Measurements from ENCODE around the gene PLCB3.
A peak's percentile ranks its signal among the peaks of the same experiment; 100 is the strongest.

The PLCB3 gene

DNA sequence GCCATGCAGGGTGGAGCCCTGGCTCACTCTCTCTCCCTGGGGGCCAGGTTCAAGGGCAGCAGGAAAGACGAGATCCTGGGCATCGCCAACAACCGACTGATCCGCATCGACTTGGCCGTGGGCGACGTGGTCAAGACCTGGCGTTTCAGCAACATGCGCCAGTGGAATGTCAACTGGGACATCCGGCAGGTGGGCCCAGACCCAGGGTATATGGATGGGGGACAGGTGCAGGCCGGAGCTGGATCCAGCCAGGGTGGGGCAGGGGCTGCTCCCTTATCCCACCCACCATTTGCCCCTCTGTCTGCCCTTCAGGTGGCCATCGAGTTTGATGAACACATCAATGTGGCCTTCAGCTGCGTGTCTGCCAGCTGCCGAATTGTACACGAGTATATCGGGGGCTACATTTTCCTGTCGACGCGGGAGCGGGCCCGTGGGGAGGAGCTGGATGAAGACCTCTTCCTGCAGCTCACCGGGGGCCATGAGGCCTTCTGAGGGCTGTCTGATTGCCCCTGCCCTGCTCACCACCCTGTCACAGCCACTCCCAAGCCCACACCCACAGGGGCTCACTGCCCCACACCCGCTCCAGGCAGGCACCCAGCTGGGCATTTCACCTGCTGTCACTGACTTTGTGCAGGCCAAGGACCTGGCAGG is 28.2 kb upstream of the PLCB3 start:
- no peak for DNase-seq

- DNase-seq = no peak
These were observed 27.0 kb upstream of the PLCB3 start for GRCh38 chr11:64224151-64224890.

DNA sequence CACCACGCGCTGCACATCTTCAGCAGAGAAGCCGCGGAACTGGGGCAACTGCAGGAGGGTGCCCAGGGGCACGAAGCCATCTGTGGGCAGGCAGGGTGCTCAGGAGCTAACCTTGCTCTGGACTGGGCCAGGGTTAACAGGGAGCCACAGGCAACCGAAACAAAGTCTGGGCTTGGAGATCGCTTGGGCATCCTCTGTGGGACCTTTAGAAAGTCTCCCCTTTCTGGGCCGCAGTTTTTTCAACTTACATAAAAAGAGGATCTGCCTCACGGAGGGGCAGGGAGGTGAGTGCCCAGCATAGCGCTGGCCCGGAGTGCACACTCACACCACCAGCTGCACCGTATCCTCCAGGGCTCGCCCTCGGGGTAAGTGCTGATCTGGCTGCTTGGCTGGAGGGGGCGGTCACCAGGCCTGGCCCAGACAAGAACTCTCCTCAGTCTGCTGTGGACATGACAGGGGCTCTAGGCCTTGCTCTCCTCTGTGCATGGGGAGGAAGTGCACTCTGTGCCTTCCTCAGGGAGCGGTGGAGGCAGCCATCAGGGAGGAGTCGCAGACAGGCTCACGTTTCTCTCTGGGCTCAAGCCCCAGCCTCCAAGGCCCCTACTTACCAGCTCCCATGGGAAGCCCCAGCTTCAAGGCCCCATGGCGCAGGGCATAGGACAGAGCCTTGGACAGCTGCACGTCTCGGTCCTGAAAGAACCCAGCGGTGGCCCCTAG is 26.3 kb upstream of the PLCB3 start:
- DNase-seq = no peak

DNA sequence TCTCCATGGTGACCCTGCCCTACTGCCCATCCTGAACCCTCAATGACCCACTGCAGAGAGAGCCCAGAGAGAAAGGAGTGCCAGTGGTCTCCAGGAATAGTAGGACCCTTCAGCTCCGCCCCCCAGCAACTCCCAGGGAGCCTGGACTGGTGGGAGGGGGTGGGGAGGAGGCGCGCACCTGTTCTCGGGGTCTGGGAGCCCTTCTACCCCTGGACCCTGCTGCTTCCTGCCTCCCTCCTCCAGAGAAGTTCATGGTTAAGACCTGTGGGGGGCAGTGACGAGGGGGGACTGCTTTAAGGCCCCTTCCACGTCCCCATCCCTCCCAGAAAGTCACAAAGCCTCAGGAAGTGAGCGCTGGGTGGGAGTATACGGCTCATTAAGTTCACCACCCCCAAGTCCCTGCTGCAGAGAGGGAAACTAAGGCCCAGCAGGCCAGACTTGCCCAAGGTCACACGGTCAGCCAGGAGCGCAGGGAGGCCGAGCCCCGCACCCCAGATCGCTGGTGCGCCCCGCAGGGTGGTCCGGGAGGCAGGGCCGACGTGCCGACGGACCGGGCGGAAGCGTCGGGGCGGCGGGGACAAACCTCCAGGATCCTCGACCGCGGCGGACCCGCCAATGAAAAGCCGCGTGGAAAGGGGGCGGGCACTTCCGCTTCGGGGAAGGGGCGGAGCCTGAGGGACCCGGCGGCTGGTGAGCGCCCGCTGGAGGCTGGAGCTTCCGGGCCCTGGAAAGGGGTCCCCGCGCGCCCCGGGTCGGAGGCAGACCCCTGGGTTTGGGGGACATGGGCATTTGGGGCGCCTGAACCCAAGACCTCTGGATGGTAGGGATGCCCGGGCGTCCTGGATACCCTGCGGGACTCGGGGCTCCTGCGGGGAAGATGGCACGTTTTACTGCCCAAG is 25.5 kb upstream of the PLCB3 start, which contains the start of the genes NUDT22 and TRPT1:
Gene NUDT22, plus strand, starts transcription at position 667 of the 899 bp plus-strand sequence. CDS start 379 bp downstream, outside the sequence.
Gene TRPT1, minus strand, starts transcription at position 579 of the 899 bp plus-strand sequence. Its CDS starts 326 bp downstream, at position 253.
- DNase-seq = peak; percentile 74

DNA sequence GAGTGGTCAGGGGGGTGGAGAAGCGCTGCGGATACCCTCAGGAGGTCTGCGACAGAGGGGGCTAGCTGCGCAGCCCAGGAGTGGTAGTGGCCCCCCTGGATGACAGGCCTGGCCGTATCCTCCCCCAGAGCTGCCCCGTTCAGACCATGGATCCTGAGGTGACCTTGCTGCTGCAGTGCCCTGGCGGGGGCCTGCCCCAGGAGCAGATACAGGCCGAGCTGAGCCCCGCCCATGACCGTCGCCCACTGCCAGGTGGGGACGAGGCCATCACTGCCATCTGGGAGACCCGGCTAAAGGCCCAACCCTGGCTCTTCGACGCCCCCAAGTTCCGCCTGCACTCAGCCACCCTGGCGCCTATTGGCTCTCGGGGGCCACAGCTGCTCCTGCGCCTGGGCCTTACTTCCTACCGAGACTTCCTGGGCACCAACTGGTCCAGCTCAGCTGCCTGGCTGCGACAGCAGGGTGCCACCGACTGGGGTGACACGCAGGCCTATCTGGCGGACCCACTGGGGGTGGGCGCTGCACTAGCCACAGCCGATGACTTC is 24.8 kb upstream of the PLCB3 start:
- DNase-seq = peak; percentile 40

- DNase-seq = no peak
These were observed 23.8 kb upstream of the PLCB3 start for GRCh38 chr11:64227405-64227956.

GRCh38 chr11:64229090-64229743 is 22.1 kb upstream of the PLCB3 start:
- no peak for DNase-seq

DNA sequence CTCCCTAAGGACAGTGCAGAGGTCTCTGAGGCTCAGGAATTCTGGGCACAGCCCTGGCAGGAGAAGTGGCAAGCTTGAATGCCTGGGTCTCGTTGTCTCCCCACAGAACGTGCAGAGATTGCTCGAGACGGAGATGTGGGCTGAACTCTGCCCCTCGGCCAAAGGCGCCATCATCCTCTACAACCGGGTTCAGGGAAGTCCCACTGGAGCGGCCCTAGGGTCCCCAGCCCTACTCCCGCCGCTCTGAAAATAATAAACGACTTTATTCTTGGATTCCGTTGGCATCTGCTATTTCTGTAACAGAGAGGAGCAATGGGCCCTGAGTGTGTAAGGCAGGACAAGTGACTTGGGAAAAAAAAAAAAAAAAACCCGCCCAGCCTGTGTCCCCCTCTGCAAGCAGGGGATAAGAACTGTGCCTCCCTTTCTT is 21.6 kb upstream of the PLCB3 start:
- DNase-seq = no peak

GRCh38 chr11:64230171-64230984 is 21.0 kb upstream of the PLCB3 start, which contains the start of gene DNAJC4:
Gene DNAJC4, plus strand, starts transcription at chr11:64230548. Its CDS starts 307 bp downstream, at chr11:64230855.
- peak; percentile 97 for DNase-seq

- DNase-seq = no peak
These were observed 20.4 kb upstream of the PLCB3 start for GRCh38 chr11:64230985-64231365.

GRCh38 chr11:64231546-64231945 is 19.8 kb upstream of the PLCB3 start:
- no peak for DNase-seq

DNA sequence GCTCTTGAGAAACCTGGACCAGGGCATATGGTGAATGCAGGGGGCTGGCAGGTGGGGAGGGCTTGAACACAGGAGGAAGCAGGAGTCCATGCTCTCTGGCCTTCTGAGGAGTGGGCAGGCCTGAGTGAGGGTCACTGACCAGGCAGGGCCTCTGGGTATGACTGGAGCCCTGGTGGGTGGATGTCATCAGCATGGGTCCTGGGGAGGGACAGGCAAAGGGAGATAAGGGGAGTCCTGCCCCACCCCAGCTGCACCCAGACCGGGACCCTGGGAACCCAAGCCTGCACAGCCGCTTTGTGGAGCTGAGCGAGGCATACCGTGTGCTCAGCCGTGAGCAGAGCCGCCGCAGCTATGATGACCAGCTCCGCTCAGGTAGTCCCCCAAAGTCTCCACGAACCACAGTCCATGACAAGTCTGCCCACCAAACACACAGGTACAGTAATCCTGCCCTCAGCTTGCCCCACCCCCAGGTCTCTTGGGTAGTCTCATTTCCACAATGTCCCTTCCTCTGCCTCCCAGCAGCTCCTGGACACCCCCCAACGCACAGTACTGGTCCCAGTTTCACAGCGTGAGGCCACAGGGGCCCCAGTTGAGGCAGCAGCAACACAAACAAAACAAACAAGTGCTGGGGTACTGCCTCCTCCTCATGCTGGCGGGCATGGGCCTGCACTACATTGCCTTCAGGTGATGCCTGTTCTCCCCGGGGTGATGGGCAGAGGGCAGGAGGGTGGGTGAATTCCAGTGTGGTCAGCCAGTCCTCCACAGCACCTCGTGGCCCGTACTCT is 19.0 kb upstream of the PLCB3 start:
- DNase-seq = no peak

DNA sequence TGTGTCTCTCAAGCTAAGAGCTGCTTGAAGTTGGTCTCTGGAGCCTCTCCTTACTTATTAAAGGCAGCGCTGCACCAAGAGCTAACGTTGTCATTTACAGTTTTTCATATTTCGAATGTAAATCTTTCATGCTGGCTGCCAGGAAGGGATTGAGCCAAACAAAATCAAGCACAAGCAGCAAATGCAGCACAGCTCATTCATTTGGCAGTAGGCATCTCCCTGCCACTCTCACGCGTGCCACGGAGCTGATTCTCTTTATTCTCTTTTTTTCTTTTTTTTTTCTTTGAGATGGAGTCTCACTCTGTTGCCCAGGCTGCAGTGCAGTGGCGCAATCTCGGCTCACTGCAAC is 18.4 kb upstream of the PLCB3 start:
- DNase-seq = no peak

GRCh38 chr11:64233913-64234586 is 17.3 kb upstream of the PLCB3 start, which contains the start of gene VEGFB:
Gene VEGFB, plus strand, starts transcription at chr11:64234584. Its CDS starts 250 bp downstream, at chr11:64234834.
- peak; percentile 48 for DNase-seq

GRCh38 chr11:64234647-64235379 is 16.5 kb upstream of the PLCB3 start:
- peak; percentile 69 for DNase-seq

- no peak for DNase-seq
These were observed 15.7 kb upstream of the PLCB3 start for GRCh38 chr11:64235437-64236161.

- peak; percentile 60 for DNase-seq
These were observed 13.8 kb upstream of the PLCB3 start for GRCh38 chr11:64237484-64237951.
